Kidney epithelial cell (primary cell): ENCODE results near the gene RTEL1. TPM values are rescaled to one million over a fixed set of nuclear protein-coding genes. Genes with fewer than 3 reads are reported as not detected.
"Not testable (repeated sequence)": the region's sequence is repeated elsewhere in the genome, so short reads cannot be mapped to it uniquely, and the experiment has no call there.

ENCODE experiments used
- DNase-seq: peaks from one replicate; pipeline ENCODE4 v3.0.0-alpha.2; 2010; ENCODE audit warnings: low read depth
- H3K27me3 ChIP-seq: 2 replicates; pipeline ENCODE4 v1.6.0; 2011; ENCODE audit warnings: low read length; ENCODE audit not compliant: control insufficient read depth, insufficient read depth
- H3K36me3 ChIP-seq: 2 replicates; pipeline ENCODE4 v1.5.1; 2011; ENCODE audit warnings: low read length; ENCODE audit not compliant: control insufficient read depth, insufficient read depth
- H3K4me3 ChIP-seq: 2 replicates; pipeline ENCODE4 v1.5.1; 2011; ENCODE audit warnings: low read depth, mild to moderate bottlenecking, control low read depth, low read length
- CTCF ChIP-seq: IDR thresholded peaks from 2 replicates; pipeline ENCODE4 v1.5.1; 2011; ENCODE audit warnings: mild to moderate bottlenecking, moderate library complexity, low read length, control low read depth, inconsistent platforms; ENCODE audit not compliant: insufficient read depth, poor library complexity, severe bottlenecking
- total RNA-seq: library from RNA; depleted of rRNA; stranded (reverse); fragments of >200 nt; gene quantifications from 2 replicates; pipeline ENCODE4 v1.2.3, GENCODE V29; 2015

The RTEL1 gene
- total RNA-seq, 1 donor from 2014 or later = 30.7 TPM

DNA sequence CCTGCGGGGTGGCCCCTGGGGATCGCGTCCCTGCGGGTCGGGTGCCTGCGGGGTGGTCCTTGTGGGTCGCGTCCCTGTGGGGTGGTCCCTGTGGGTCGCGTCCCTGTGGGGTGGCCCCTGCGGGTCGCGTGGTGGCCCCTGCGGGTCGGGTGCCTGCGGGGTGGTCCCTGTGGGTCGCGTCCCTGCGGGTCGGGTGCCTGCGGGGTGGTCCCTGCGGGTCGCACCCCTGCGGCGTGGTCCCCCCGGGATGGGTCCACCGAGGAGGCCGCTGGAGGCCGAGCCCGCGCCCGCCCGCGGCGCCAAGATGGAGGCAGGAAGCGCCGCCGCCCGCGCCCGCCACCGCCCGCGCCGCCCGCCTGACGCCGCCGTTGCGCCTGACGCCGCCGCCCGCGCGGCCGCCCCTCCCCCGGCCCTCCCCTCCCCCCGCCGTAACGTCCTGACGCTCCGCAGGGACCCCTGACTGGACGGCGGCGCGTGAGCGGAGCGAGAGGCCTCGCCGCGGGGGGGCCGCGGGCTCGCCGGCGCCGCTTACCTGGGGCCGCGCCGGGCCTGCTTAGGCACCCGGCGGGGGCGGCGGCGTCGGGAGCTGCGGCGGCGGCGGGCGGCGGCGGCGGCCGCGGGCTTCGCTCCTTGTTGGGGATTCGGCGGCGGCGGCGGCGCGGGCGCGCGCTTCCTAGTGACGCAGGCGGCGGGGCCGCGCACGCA, 31.5 kb upstream of the RTEL1 start, which contains the start of gene GMEB2:
Gene GMEB2 (minus strand): TSS at position 678 of the 705 bp plus-strand sequence. CDS start 7,704 bp downstream, outside the sequence.
- H3K27me3 ChIP-seq = no peaks in the 10 kb centered on the region
- no peak for TF ChIP-seq CTCF
- DNase-seq = no peak

DNA sequence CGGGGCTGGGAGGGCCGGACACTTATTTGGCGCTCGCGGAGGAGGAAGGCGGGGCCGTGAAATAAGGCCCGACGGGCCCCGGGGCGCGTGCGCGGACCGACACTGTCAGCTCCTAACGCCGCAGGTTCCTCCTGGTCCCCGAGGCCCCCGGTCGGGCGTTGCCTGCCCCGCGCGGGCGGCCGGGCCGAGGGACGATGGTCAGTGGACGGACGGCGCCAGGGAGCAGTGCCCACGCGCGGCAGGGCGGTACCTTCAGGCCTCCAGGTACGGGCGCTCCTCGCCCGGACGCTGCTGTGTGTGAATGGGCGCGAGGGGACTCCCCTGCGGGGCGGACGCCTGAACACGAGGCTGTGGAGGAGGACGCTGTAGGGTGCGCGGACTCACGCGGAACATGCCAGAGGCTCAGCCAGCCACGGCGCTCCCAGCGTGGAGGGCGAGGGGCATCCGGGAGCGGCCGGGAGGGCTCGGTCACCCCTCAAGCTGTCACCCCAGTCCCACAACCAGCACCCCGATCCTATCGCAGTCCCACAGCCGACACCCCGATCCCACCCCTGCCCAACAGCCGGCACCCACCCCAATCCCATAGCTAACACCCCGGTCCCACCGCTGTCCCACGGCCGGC, 30.9 kb upstream of the RTEL1 start:
- peak; percentile 42 for DNase-seq
- Histone ChIP-seq H3K36me3 (no peaks in the 10 kb centered on the region), H3K27me3 (no peaks in the 10 kb centered on the region), H3K4me3 (peak overlapping the region; percentile 99)
- TF ChIP-seq CTCF = no peak

More for the DNA sequence above, 31.5 kb upstream of the RTEL1 start, which contains the start of gene GMEB2:
- no peaks in the 10 kb centered on the region for H3K36me3 ChIP-seq
- H3K4me3 ChIP-seq = peak within 1 kb of the TSS; percentile 99

GRCh38 chr20:63627751-63628245, 30.3 kb upstream of the RTEL1 start:
- Histone ChIP-seq H3K27me3 (no peaks in the 10 kb centered on the region), H3K36me3 (no peaks in the 10 kb centered on the region), H3K4me3 (peak overlapping the region; percentile 99)
- no peak for TF ChIP-seq CTCF
- DNase-seq = no peak

DNA sequence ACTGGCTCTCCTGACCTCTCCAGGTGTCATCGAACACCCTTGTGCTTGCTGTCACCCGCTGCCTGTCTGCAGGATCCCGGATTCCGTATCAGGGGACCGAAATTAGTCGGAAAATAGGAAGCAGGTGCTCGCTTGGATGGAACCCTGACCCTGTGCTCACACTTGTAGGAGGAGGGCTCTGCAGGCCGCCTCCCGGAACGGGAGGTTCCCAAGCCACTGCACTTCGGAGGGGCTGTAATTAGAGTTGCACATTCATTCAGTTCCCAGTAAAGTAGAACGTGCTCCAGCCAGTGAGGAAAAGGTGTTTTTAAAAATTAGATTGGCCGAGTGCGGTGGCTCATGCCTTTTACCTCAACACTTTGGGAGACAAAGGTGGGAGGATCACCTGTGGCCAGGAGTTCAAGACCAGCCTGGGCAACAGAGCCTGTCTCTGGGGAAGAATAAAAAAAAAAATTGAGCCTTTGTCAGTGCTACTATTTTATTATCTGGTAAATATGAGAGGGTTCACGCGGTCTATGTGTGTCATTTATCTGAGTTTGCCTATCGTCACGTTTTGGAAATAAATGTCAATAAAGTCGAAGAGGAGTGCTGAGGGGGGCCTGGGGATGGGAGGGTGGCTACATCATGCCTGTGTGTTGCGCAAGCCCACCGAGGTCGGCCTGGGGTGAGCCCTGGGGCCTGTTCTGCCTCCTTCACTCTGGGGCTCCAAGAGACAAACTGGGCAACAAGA, 29.7 kb upstream of the RTEL1 start:
- Histone ChIP-seq H3K4me3 (peak overlapping the region; percentile 99), H3K27me3 (no peaks in the 10 kb centered on the region), H3K36me3 (no peaks in the 10 kb centered on the region)
- no peak for DNase-seq
- TF ChIP-seq CTCF = no peak

- not testable (repeated sequence) for H3K4me3 ChIP-seq, H3K27me3 ChIP-seq, H3K36me3 ChIP-seq, DNase-seq
Measured at GRCh38 chr20:63630956-63631355, 27.2 kb upstream of the RTEL1 start.

GRCh38 chr20:63631426-63631825, 26.7 kb upstream of the RTEL1 start:
- not testable (repeated sequence) for DNase-seq, H3K27me3 ChIP-seq, H3K4me3 ChIP-seq, H3K36me3 ChIP-seq
